ENCODE results near the gene GCNT1. TPM values are rescaled to one million over a fixed set of nuclear protein-coding genes. Genes with fewer than 3 reads are reported as not detected.

The GCNT1 gene
- total RNA-seq, 2 experiments from 2014 or later: 18.2 to 38.4 TPM

DNA sequence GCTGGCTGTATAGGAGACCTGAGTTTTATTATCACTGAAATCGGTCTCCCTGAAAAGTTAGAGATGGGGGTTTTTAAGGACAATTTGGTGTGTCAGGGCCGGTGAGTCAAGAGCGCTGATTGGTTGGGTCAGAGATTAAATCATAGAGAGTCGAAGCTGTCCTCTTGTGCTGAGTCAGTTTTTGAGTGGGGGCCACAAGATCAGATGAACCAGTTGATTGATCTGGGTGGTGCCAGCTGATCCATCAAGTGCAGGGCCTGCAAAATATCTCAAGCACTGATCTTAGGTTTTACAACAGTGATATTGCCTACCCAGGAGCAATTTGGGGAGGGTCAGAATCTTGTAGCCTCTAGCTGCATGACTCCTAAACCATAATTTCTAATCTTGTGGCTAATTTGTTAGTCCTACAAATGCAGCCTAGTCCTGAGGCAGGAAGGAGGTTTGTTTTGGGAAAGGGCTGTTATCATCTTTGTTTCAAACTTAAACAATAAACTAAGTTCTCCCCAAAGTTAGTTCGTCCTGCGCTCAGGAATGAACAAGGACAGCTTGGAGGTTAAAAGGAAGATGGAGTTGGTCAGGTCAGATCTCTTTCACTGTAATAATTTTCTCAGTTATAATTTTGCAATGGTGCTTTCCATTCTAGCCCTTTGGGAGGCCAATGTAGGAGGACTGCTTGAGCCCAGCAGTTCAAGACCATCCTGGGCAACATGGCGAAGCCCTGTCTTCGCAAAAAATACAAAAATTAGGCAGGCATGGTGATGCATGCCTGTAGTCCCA lies 33.1 kb upstream of the GCNT1 start:
- intact Hi-C loops (cut with micrococcal nuclease; ENCODE audit: unreplicated experiment): no loop called here
- H3K9me3 ChIP-seq (ENCODE audit: low read length): no peaks in the 10 kb centered on the region
- no peak overlapping the region for H3K4me3 ChIP-seq (ENCODE audit: low read depth, low read length, poor library complexity, severe bottlenecking)
- no peak for DNase-seq (ENCODE audit: low spot score)
- H3K36me3 ChIP-seq (ENCODE audit: insufficient read depth, low read length): no peaks in the 10 kb centered on the region
- H3K4me2 ChIP-seq (ENCODE audit: low read length): no peak overlapping the region
- no TSS peak for BruUV-seq (replicated peaks)
- TF ChIP-seq, protein P1, sequence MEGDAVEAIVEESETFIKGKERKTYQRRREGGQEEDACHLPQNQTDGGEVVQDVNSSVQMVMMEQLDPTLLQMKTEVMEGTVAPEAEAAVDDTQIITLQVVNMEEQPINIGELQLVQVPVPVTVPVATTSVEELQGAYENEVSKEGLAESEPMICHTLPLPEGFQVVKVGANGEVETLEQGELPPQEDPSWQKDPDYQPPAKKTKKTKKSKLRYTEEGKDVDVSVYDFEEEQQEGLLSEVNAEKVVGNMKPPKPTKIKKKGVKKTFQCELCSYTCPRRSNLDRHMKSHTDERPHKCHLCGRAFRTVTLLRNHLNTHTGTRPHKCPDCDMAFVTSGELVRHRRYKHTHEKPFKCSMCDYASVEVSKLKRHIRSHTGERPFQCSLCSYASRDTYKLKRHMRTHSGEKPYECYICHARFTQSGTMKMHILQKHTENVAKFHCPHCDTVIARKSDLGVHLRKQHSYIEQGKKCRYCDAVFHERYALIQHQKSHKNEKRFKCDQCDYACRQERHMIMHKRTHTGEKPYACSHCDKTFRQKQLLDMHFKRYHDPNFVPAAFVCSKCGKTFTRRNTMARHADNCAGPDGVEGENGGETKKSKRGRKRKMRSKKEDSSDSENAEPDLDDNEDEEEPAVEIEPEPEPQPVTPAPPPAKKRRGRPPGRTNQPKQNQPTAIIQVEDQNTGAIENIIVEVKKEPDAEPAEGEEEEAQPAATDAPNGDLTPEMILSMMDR (conservative IDR thresholded peaks at IDR 0.05; ENCODE audit: low read length): no peak
- no peak for TF ChIP-seq EZH2phosphoT487 (IDR thresholded peaks at IDR 0.05; ENCODE audit: borderline replicate concordance, low read depth, low read length)
- no peaks in the 10 kb centered on the region for H4K20me1 ChIP-seq (ENCODE audit: insufficient read depth, low read length)
- no peaks in the 10 kb centered on the region for H3K79me2 ChIP-seq (ENCODE audit: insufficient read depth, low read depth, low read length)
- CTCF ChIA-PET (ENCODE audit: unreplicated experiment): no interaction called here
- no peak overlapping the region for H2AFZ ChIP-seq (ENCODE audit: low read length)
- POLR2A ChIA-PET: no interaction called here
- no peak overlapping the region for H3K27ac ChIP-seq (ENCODE audit: low read depth, low read length, poor library complexity, severe bottlenecking)
- H3K4me1 ChIP-seq (ENCODE audit: insufficient read depth, low read length, poor library complexity, severe bottlenecking): no peaks in the 10 kb centered on the region
- H3K9me2 ChIP-seq (ENCODE audit: insufficient read depth, low read length): no peaks in the 10 kb centered on the region

DNA sequence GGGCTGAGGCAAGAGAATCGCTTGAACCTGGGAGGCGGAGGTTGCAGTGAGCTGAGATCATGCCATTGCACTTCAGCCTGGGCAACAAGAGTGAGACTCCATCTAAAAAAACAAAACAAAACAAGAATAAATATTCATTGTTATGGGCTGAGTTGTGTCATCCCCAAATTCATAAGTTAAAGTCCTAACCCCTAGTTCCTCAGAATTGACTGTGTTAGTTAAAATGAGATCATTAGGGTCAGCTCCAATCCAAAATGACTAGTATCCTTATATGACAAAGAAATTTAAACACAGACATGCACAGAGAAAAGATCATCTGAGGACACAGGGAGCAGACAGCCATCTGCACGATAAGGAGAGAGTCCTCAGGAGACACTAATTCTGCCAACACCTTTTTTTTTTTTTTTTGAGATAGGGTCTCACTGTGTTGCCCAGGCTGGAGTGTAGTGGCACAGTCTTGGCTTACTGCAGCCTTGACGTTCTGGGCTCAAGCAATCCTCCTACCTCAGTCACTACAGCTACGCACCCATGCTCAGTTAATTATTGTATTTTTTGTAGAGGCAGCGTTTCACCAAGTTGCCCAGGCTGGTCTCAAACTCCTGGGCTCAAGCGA lies 32.1 kb upstream of the GCNT1 start:
- no peak overlapping the region for H3K27ac ChIP-seq (ENCODE audit: low read depth, low read length, poor library complexity, severe bottlenecking)
- no peaks in the 10 kb centered on the region for H3K4me1 ChIP-seq (ENCODE audit: insufficient read depth, low read length, poor library complexity, severe bottlenecking)
- no peaks in the 10 kb centered on the region for H3K9me2 ChIP-seq (ENCODE audit: insufficient read depth, low read length)
- no peak overlapping the region for H3K4me2 ChIP-seq (ENCODE audit: low read length)
- BruUV-seq (replicated peaks): no TSS peak
- no peak for DNase-seq (ENCODE audit: low spot score)
- H2AFZ ChIP-seq (ENCODE audit: low read length): no peak overlapping the region
- POLR2A ChIA-PET: interaction anchor here (0.7 kb wide), 1 partner anchor 242 kb away, joined by 6 read pairs; no protein-coding TSS in a partner anchor
- TF ChIP-seq, protein P1 (conservative IDR thresholded peaks at IDR 0.05; ENCODE audit: low read length): no peak
- TF ChIP-seq EZH2phosphoT487 (IDR thresholded peaks at IDR 0.05; ENCODE audit: borderline replicate concordance, low read depth, low read length): no peak
- H3K9me3 ChIP-seq (ENCODE audit: low read length): no peaks in the 10 kb centered on the region
- H3K4me3 ChIP-seq (ENCODE audit: low read depth, low read length, poor library complexity, severe bottlenecking): no peak overlapping the region
- no peaks in the 10 kb centered on the region for H3K36me3 ChIP-seq (ENCODE audit: insufficient read depth, low read length)
- no peaks in the 10 kb centered on the region for H4K20me1 ChIP-seq (ENCODE audit: insufficient read depth, low read length)
- CTCF ChIA-PET (ENCODE audit: unreplicated experiment): no interaction called here
- no peaks in the 10 kb centered on the region for H3K79me2 ChIP-seq (ENCODE audit: insufficient read depth, low read depth, low read length)
- intact Hi-C loops (cut with micrococcal nuclease; ENCODE audit: unreplicated experiment): no loop called here

DNA sequence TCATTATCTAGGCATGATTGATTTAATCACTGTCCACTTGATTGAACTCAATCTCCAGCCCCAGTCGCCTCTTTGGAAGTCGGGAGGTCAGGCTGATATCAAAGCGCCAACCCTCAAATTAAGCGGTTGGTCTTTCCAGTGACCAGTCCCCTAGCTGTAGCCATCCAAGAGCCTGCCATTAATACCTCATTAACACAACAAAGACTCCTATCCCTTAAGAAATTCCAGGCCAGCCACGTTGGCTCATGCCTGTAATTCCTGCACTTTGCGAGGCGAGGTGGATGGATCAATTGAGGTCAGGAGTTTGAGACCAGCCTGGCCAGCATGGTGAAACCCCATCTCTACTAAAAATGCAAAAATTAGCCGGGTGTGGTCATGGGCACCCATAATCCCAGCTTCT lies 27.4 kb upstream of the GCNT1 start:
- Histone ChIP-seq H3K36me3 (ENCODE audit: insufficient read depth, low read length) (no peaks in the 10 kb centered on the region), H2AFZ (ENCODE audit: low read length) (no peak overlapping the region), H3K79me2 (ENCODE audit: insufficient read depth, low read depth, low read length) (no peaks in the 10 kb centered on the region), H3K27ac (ENCODE audit: low read depth, low read length, poor library complexity, severe bottlenecking) (no peak overlapping the region), H3K4me1 (ENCODE audit: insufficient read depth, low read length, poor library complexity, severe bottlenecking) (no peaks in the 10 kb centered on the region), H3K4me3 (ENCODE audit: low read depth, low read length, poor library complexity, severe bottlenecking) (no peak overlapping the region), H3K9me2 (ENCODE audit: insufficient read depth, low read length) (no peaks in the 10 kb centered on the region), H3K9me3 (ENCODE audit: low read length) (no peaks in the 10 kb centered on the region), H3K4me2 (ENCODE audit: low read length) (no peak overlapping the region), H4K20me1 (ENCODE audit: insufficient read depth, low read length) (no peaks in the 10 kb centered on the region)
- no peak for TF ChIP-seq EZH2phosphoT487 (IDR thresholded peaks at IDR 0.05; ENCODE audit: borderline replicate concordance, low read depth, low read length)
- TF ChIP-seq, protein P1 (conservative IDR thresholded peaks at IDR 0.05; ENCODE audit: low read length): no peak
- ChIA-PET POLR2A (no interaction called here), CTCF (ENCODE audit: unreplicated experiment) (no interaction called here)
- DNase-seq (ENCODE audit: low spot score): no peak
- BruUV-seq (replicated peaks): no TSS peak
- intact Hi-C loops (cut with micrococcal nuclease; ENCODE audit: unreplicated experiment): no loop called here
